GM18517 (cell line): ENCODE measurements around the gene PCDHA8.
"Not testable (repeated sequence)": the region's sequence is repeated elsewhere in the genome, so short reads cannot be mapped to it uniquely, and the experiment has no call there.

Source experiments
- ATAC-seq: cut with Tn5 transposase; IDR thresholded peaks from one replicate; pipeline ENCODE4 v1.9.1; 2021; ENCODE audit warnings: mild to moderate bottlenecking, moderate library complexity; ENCODE audit not compliant: unreplicated experiment

The PCDHA8 gene

GRCh38 chr5:140840978-140841962 lies at the start of gene PCDHA8:
PCDHA8 (plus strand) TSS chr5:140841187; CDS start chr5:140841322, 135 bp downstream.
- ATAC-seq = no peak

GRCh38 chr5:140794595-140795258 lies 46.3 kb upstream of the PCDHA8 start, which contains the start of gene PCDHA2:
PCDHA2 (plus strand) TSS chr5:140794852.
- ATAC-seq = no peak

GRCh38 chr5:140795259-140795641 lies 45.7 kb upstream of the PCDHA8 start:
- ATAC-seq = no peak

GRCh38 chr5:140796072-140796717 lies 44.8 kb upstream of the PCDHA8 start:
- ATAC-seq = not testable (repeated sequence)

- ATAC-seq = no peak
Observed at GRCh38 chr5:140796718-140797095, 44.3 kb upstream of the PCDHA8 start.

- no peak for ATAC-seq
Observed at GRCh38 chr5:140800816-140801493, 40.0 kb upstream of the PCDHA8 start, which contains the start of gene PCDHA3. PCDHA3 (plus strand) TSS chr5:140801057.

GRCh38 chr5:140801494-140801841 lies 39.5 kb upstream of the PCDHA8 start:
- ATAC-seq = no peak

- ATAC-seq = not testable (repeated sequence)
Observed at GRCh38 chr5:140802381-140802780, 38.6 kb upstream of the PCDHA8 start.

- ATAC-seq = no peak
Observed at GRCh38 chr5:140802781-140803271, 38.2 kb upstream of the PCDHA8 start.

GRCh38 chr5:140806834-140807775 lies 33.9 kb upstream of the PCDHA8 start, which contains the start of gene PCDHA4:
PCDHA4 (plus strand) TSS chr5:140807068.
- no peak for ATAC-seq

GRCh38 chr5:140808241-140808888 lies 32.6 kb upstream of the PCDHA8 start:
- not testable (repeated sequence) for ATAC-seq

GRCh38 chr5:140808889-140809291 lies 32.1 kb upstream of the PCDHA8 start:
- ATAC-seq = no peak

GRCh38 chr5:140821375-140822280 lies 19.4 kb upstream of the PCDHA8 start, which contains the start of gene PCDHA5:
PCDHA5 (plus strand) TSS chr5:140821613.
- no peak for ATAC-seq

GRCh38 chr5:140822281-140822629 lies 18.7 kb upstream of the PCDHA8 start:
- no peak for ATAC-seq

- not testable (repeated sequence) for ATAC-seq
Observed at GRCh38 chr5:140822969-140823368, 18.0 kb upstream of the PCDHA8 start.

GRCh38 chr5:140823475-140823874 lies 17.5 kb upstream of the PCDHA8 start:
- no peak for ATAC-seq

GRCh38 chr5:140827704-140828361 lies 13.2 kb upstream of the PCDHA8 start, which contains the start of gene PCDHA6:
PCDHA6 (plus strand) TSS chr5:140827960; CDS start chr5:140828092, 132 bp downstream.
- no peak for ATAC-seq
